Sigmoid colon (tissue), 4 donors: ENCODE measurements around the gene SCN4A.
"Not testable (repeated sequence)": the region's sequence is repeated elsewhere in the genome, so short reads cannot be mapped to it uniquely, and the experiment has no call there.

Source experiments
- EP300 ChIP-seq, 4 donors: sonication (generic); formaldehyde crosslinking; IDR thresholded peaks; one replicate each; pipeline ENCODE4 v1.6.1; 2017; ENCODE audit warnings: antibody characterized with exemption in 4 of 4
- POLR2AphosphoS5 ChIP-seq, 4 donors: sonication (generic); formaldehyde crosslinking; IDR thresholded peaks; one replicate each; pipeline ENCODE4 v1.6.1; 2017; ENCODE audit warnings: antibody characterized with exemption in 4 of 4
- TF ChIP-seq, protein P1 (sequence below), 4 experiments: fragments of 450-650 bp in 3 of 4; fragments of 200-600 bp in 1 of 4; IDR thresholded peaks; one replicate each; pipeline ENCODE4 v1.5.1; 2016 to 2019; ENCODE audit warnings: antibody characterized with exemption in 4 of 4, mild to moderate bottlenecking in 3 of 4, moderate library complexity in 2 of 4

GRCh38 chr17:63898899-63899798 lies 73.6 kb downstream of the SCN4A start:
- TF ChIP-seq, protein P1, sequence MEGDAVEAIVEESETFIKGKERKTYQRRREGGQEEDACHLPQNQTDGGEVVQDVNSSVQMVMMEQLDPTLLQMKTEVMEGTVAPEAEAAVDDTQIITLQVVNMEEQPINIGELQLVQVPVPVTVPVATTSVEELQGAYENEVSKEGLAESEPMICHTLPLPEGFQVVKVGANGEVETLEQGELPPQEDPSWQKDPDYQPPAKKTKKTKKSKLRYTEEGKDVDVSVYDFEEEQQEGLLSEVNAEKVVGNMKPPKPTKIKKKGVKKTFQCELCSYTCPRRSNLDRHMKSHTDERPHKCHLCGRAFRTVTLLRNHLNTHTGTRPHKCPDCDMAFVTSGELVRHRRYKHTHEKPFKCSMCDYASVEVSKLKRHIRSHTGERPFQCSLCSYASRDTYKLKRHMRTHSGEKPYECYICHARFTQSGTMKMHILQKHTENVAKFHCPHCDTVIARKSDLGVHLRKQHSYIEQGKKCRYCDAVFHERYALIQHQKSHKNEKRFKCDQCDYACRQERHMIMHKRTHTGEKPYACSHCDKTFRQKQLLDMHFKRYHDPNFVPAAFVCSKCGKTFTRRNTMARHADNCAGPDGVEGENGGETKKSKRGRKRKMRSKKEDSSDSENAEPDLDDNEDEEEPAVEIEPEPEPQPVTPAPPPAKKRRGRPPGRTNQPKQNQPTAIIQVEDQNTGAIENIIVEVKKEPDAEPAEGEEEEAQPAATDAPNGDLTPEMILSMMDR (IDR thresholded peaks at IDR 0.05), result not testable (repeated sequence)
- not testable (repeated sequence) for TF ChIP-seq EP300, POLR2AphosphoS5 (IDR thresholded peaks at IDR 0.05)
